PC-3 (cell line): ENCODE measurements around the gene SNHG17. TPM values are rescaled to one million over a fixed set of nuclear protein-coding genes. Genes with fewer than 3 reads are reported as not detected.

Experiments used
- ATAC-seq: fragments of 200-7000 bp; cut with Tn5 transposase; 2 replicates; pipeline ENCODE4 v1.9.1; 2020; ENCODE audit warnings: mild to moderate bottlenecking, moderate library complexity
- BruUV-seq: library from RNA; stranded (reverse); fragments of 400-500 nt; replicated peaks from 2 replicates; lab custom pipeline; 2021; lab: Mats Ljungman, UMichigan
- CTCF ChIA-PET: fragments of 300-600 bp; sonication (Branson Sonifier 250); formaldehyde crosslinking; loops from one replicate; lab custom pipeline; 2022; ENCODE audit warnings: antibody characterized with exemption; lab: Charles Lee
- POLR2A ChIA-PET: fragments of 300-600 bp; sonication (Branson Sonifier 250); formaldehyde crosslinking; loops from one replicate; lab custom pipeline; 2022; ENCODE audit warnings: antibody characterized with exemption; ENCODE audit not compliant: unreplicated experiment; lab: Charles Lee
- DNase-seq: peaks from one replicate; pipeline ENCODE4 v3.0.0-alpha.2; 2015
- H2AFZ ChIP-seq: fragments of 300-600 bp; sonication (generic); 2 replicates; pipeline ENCODE4 v1.6.0; 2016; ENCODE audit warnings: antibody characterized with exemption, low read length
- H3F3A ChIP-seq: fragments of 300-600 bp; sonication (generic); one replicate; pipeline ENCODE4 v1.6.0; 2017; ENCODE audit warnings: antibody characterized with exemption, low read length, control low read depth, mild to moderate bottlenecking; ENCODE audit not compliant: unreplicated experiment
- H3K27ac ChIP-seq: fragments of 300-600 bp; sonication (generic); 2 replicates; pipeline ENCODE4 v1.5.1; 2016; ENCODE audit warnings: mild to moderate bottlenecking, low read length
- H3K27me3 ChIP-seq: fragments of 300-600 bp; sonication (generic); 2 replicates; pipeline ENCODE4 v1.6.1; 2016; ENCODE audit warnings: low read length, mixed read lengths
- H3K36me3 ChIP-seq: fragments of 300-600 bp; sonication (generic); 2 replicates; pipeline ENCODE4 v1.6.1; 2016; ENCODE audit warnings: low read depth, mixed run types, low read length, mixed read lengths
- H3K4me1 ChIP-seq: fragments of 300-600 bp; sonication (generic); 2 replicates; pipeline ENCODE4 v1.5.1; 2016; ENCODE audit warnings: low read length; ENCODE audit not compliant: insufficient read depth
- H3K4me2 ChIP-seq: fragments of 300-600 bp; sonication (generic); 2 replicates; pipeline ENCODE4 v1.6.0; 2016; ENCODE audit warnings: low read length
- H3K4me3 ChIP-seq: fragments of 300-600 bp; sonication (generic); 2 replicates; pipeline ENCODE4 v1.5.1; 2016; ENCODE audit warnings: mild to moderate bottlenecking, low read length, mixed read lengths
- H3K79me2 ChIP-seq: fragments of 300-600 bp; sonication (generic); 2 replicates; pipeline ENCODE4 v1.6.1; 2017; ENCODE audit warnings: low read length, mixed read lengths
- H3K9ac ChIP-seq: fragments of 300-600 bp; sonication (generic); 2 replicates; pipeline ENCODE4 v1.6.0; 2016; ENCODE audit warnings: mild to moderate bottlenecking, low read length
- H3K9me2 ChIP-seq: fragments of 300-600 bp; sonication (generic); replicated peaks from 2 replicates; pipeline ENCODE4 v1.6.1; 2016; ENCODE audit warnings: mixed run types, low read length, mixed read lengths
- H3K9me3 ChIP-seq: fragments of 300-600 bp; sonication (generic); 2 replicates; pipeline ENCODE4 v1.6.1; 2016; ENCODE audit warnings: low read length, mixed read lengths
- H4K20me1 ChIP-seq: fragments of 300-600 bp; sonication (generic); 2 replicates; pipeline ENCODE4 v1.6.1; 2016; ENCODE audit warnings: low read length, mixed read lengths
- CTCF ChIP-seq: fragments of 300-600 bp; sonication (generic); conservative IDR thresholded peaks from 2 replicates; pipeline ENCODE4 v1.5.1; 2017; ENCODE audit warnings: antibody characterized with exemption, low read depth, mild to moderate bottlenecking, low read length
- EZH2 ChIP-seq: fragments of 300-600 bp; sonication (generic); IDR thresholded peaks from one replicate; pipeline ENCODE4 v1.6.1; 2017; ENCODE audit warnings: antibody characterized with exemption, mild to moderate bottlenecking, low read length; ENCODE audit not compliant: unreplicated experiment
- EZH2phosphoT487 ChIP-seq: fragments of 300-600 bp; sonication (generic); IDR thresholded peaks from 2 replicates; pipeline ENCODE4 v1.6.1; 2018; ENCODE audit warnings: mild to moderate bottlenecking, antibody characterized with exemption, low read length, borderline replicate concordance
- intact Hi-C: fragments of 100-400 bp; cut with micrococcal nuclease; formaldehyde crosslinking; loops from 2 replicates; pipeline ENCODE4 v1.9.0; 2023
- total RNA-seq: library from RNA; depleted of rRNA; stranded (reverse); fragments of >200 nt; gene quantifications from 2 replicates; pipeline ENCODE4 v1.2.3, GENCODE V29; 2014

Gene SNHG17
- total RNA-seq, 1 experiment from 2014 or later, result 52.0 TPM

- TF ChIP-seq EZH2phosphoT487, result no peak
- TF ChIP-seq EZH2, result no peak
- TF ChIP-seq CTCF, result no peak
- DNase-seq (no peak), ATAC-seq (no peak)
- ChIA-PET POLR2A (no interaction called here), CTCF (no interaction called here)
- no peak overlapping the region for H3K4me3 ChIP-seq
- no peaks in the 10 kb centered on the region for H3K9me3 ChIP-seq
- H2AFZ ChIP-seq, result no peak overlapping the region
- H3K9me2 ChIP-seq, result no peaks in the 10 kb centered on the region
- H3K27me3 ChIP-seq, result no peaks in the 10 kb centered on the region
- no peaks in the 10 kb centered on the region for H3K36me3 ChIP-seq
- intact Hi-C loops, result no loop called here
- no peak overlapping the region for H3K9ac ChIP-seq
- H3K27ac ChIP-seq, result no peak overlapping the region
- H3F3A ChIP-seq, result no peaks in the 10 kb centered on the region
- H3K4me1 ChIP-seq, result peaks cover 4% of the 10 kb centered on the region; the same call in 1 of the 2 replicates
- no peaks in the 10 kb centered on the region for H4K20me1 ChIP-seq
- no TSS peak for BruUV-seq
- no peaks in the 10 kb centered on the region for H3K79me2 ChIP-seq
- H3K4me2 ChIP-seq, result no peak overlapping the region
Measured at GRCh38 chr20:38395165-38395564, 40.0 kb downstream of the SNHG17 start.

GRCh38 chr20:38393259-38393658, 41.9 kb downstream of the SNHG17 start:
- H3K27ac ChIP-seq, result no peak overlapping the region
- H3K9me3 ChIP-seq, result no peaks in the 10 kb centered on the region
- TF ChIP-seq EZH2phosphoT487 (no peak), EZH2 (no peak), CTCF (no peak)
- no peak overlapping the region for H3K9ac ChIP-seq
- H3K4me1 ChIP-seq, result peaks cover 4% of the 10 kb centered on the region; the same call in 1 of the 2 replicates
- no TSS peak for BruUV-seq
- intact Hi-C loops, result no loop called here
- ChIA-PET POLR2A (no interaction called here), CTCF (no interaction called here)
- H3K36me3 ChIP-seq, result no peaks in the 10 kb centered on the region
- H3K79me2 ChIP-seq, result no peaks in the 10 kb centered on the region
- H3F3A ChIP-seq, result no peaks in the 10 kb centered on the region
- DNase-seq, result no peak
- no peak overlapping the region for H3K4me3 ChIP-seq
- no peak overlapping the region for H2AFZ ChIP-seq
- no peak overlapping the region for H3K4me2 ChIP-seq
- no peaks in the 10 kb centered on the region for H3K27me3 ChIP-seq
- H4K20me1 ChIP-seq, result no peaks in the 10 kb centered on the region
- no peaks in the 10 kb centered on the region for H3K9me2 ChIP-seq
- no peak for ATAC-seq

- H3K36me3 ChIP-seq, result no peaks in the 10 kb centered on the region
- H3K4me1 ChIP-seq, result peaks cover 4% of the 10 kb centered on the region; the same call in 1 of the 2 replicates
- TF ChIP-seq EZH2 (no peak), EZH2phosphoT487 (no peak), CTCF (no peak)
- no peaks in the 10 kb centered on the region for H3K9me3 ChIP-seq
- peak; percentile 48; the same call in 1 of the 2 replicates for ATAC-seq
- DNase-seq, result peak; percentile 33
- H3K27ac ChIP-seq, result no peak overlapping the region
- H4K20me1 ChIP-seq, result no peaks in the 10 kb centered on the region
- no peaks in the 10 kb centered on the region for H3K9me2 ChIP-seq
- no peak overlapping the region for H3K9ac ChIP-seq
- H3K4me2 ChIP-seq, result no peak overlapping the region
- H2AFZ ChIP-seq, result peak overlapping the region; percentile 38; the same call in 1 of the 2 replicates
- intact Hi-C loops, result no loop called here
- no peaks in the 10 kb centered on the region for H3K79me2 ChIP-seq
- H3K4me3 ChIP-seq, result no peak overlapping the region
- CTCF ChIA-PET, result interaction anchor here (0.7 kb wide), 1 partner anchor 71 kb away, joined by 3 read pairs; no protein-coding TSS in a partner anchor
- H3F3A ChIP-seq, result no peaks in the 10 kb centered on the region
- no peaks in the 10 kb centered on the region for H3K27me3 ChIP-seq
- no TSS peak for BruUV-seq
- POLR2A ChIA-PET, result no interaction called here
Measured at GRCh38 chr20:38392356-38392755, 42.8 kb downstream of the SNHG17 start.
